ENCODE results near the gene CLCN6.

CLCN6 gene

DNA sequence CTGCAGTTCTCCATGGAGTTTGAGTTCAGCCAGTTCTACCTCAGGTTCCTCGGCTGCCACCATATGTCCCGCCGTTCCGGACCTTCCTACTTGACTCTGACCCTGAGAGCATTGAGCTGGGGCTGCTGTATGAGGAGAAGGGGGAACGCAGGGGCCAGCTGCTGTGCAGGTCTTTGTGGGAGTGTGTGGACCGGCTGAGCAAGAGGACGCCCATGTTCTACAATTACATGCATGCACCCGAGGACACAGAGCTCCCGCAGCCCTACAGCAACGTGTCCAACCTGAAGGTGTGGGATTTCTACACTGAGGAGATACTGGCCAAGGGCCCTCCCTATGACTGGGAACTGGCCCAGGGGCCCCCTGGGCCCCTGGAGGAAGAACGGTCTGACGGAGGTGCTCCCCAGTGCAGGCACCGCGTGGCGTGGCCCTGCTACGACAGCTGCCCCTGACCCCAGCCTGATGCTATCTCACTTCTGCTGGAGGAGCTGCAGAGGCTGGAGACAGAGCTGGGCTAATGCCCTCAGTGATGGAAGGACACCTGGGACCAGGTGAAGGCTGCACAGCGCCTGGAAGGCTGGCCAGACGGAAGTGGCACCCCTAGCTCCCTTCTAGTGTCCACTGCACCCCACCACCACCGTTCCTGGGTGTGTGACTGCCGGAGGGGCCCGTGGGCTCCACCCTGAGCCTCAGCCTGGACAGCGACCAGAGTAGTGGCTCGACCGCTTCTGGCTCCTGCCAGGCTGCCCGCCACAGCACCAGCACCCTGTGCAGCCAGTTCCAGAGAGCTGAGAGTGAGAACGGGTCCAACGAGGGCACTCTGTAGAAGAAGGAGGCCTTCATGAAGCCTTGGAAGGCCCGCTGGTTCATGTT lies 73.6 kb downstream of the CLCN6 start:
- Histone ChIP-seq H3K4me1 (ENCODE audit: control insufficient read depth in 1 of 2, insufficient read depth in 2 of 2, low read length in 2 of 2) (peaks cover 7% of the 10 kb centered on the region in 2 donors), H3K9me3 (ENCODE audit: control insufficient read depth in 1 of 2, low read length in 2 of 2) (no peaks in the 10 kb centered on the region), H3K9ac (ENCODE audit: low read depth in 1 of 2, low read length in 2 of 2) (no peak overlapping the region), H3K27ac (ENCODE audit: low read depth, low read length) (no peak overlapping the region), H3K4me3 (ENCODE audit: low read depth in 1 of 2, low read length in 2 of 2) (no peak overlapping the region), H3K27me3 (ENCODE audit: control insufficient read depth in 1 of 2, insufficient read depth in 2 of 2, low read length in 2 of 2) (peaks cover 0 to 6% of the 10 kb centered on the region in 2 donors), H3K36me3 (ENCODE audit: control insufficient read depth in 1 of 2, insufficient read depth in 2 of 2, low read length in 2 of 2) (no peaks in the 10 kb centered on the region)

DNA sequence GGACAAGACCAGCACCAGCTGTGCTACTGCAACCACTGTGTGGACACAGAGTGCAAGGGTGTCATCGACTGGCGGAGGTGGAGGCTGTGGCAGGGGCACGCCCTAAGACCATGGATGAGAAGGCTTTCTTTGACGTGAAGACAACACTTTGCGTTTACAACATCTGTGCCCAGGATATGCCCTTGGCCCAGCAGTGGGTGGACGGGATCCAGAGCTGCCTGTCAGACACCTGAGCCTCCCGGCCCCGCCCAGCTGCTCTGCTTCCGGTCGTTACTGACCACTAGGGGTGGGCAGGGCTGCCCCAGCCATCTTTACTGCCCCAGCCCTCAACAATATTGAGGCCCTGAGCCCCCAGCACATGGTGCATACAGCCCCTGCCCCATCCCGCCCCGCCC lies 74.2 kb downstream of the CLCN6 start:
- peaks cover 7% of the 10 kb centered on the region in 2 donors for H3K4me1 ChIP-seq (ENCODE audit: control insufficient read depth in 1 of 2, insufficient read depth in 2 of 2, low read length in 2 of 2)
- no peak overlapping the region for H3K27ac ChIP-seq (ENCODE audit: low read depth, low read length)
- H3K27me3 ChIP-seq (ENCODE audit: control insufficient read depth in 1 of 2, insufficient read depth in 2 of 2, low read length in 2 of 2): peaks cover 0 to 6% of the 10 kb centered on the region in 2 donors

DNA sequence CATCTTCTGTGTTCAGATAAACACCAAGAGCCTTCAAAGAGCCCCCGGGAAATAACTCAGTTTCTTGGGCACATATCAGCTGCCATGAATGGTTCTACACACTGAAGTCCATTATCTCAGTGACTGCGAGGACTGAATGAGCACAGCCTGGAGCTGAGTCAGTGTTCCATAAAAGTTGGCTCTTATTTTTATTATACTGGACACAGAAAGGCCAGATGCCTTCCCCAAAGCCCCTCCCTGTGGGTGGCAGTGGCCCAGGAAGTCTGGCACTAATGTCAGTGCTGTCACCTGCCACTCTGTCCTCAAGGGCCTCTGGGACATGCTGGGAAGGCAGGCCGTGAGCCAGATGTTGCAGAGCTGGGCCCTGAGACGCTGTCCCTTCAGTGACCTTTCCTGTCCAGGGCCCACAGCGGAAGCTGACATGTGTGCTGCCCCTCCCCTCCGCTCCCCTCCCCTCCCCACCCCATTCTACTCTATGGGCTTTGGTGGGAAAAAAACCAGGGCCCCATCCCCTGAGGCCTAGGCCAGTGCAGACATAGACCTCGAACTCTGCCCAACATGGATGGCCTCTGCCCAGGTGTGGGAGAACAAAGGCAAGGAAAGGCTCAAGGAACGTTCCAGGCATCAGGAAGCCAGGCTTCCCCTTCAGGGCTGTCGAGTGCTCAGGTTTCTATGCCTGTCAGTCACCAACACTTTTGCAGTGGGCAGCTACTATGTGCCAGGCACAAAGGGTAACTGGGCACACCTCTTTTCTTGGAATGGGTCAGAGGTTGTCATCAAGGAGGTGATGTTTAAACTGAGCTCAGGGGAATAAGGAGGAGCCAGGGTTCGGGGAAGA lies 75.1 kb downstream of the CLCN6 start:
- Histone ChIP-seq H3K27ac (ENCODE audit: low read depth, low read length) (no peak overlapping the region), H3K27me3 (ENCODE audit: control insufficient read depth in 1 of 2, insufficient read depth in 2 of 2, low read length in 2 of 2) (peaks cover 0 to 6% of the 10 kb centered on the region in 2 donors), H3K9me3 (ENCODE audit: control insufficient read depth in 1 of 2, low read length in 2 of 2) (no peaks in the 10 kb centered on the region), H3K4me3 (ENCODE audit: low read depth in 1 of 2, low read length in 2 of 2) (no peak overlapping the region), H3K4me1 (ENCODE audit: control insufficient read depth in 1 of 2, insufficient read depth in 2 of 2, low read length in 2 of 2) (peaks cover 7% of the 10 kb centered on the region in 2 donors), H3K36me3 (ENCODE audit: control insufficient read depth in 1 of 2, insufficient read depth in 2 of 2, low read length in 2 of 2) (no peaks in the 10 kb centered on the region), H3K9ac (ENCODE audit: low read depth in 1 of 2, low read length in 2 of 2) (no peak overlapping the region)

More for the DNA sequence above, 74.2 kb downstream of the CLCN6 start:
- no peak overlapping the region for H3K4me3 ChIP-seq (ENCODE audit: low read depth in 1 of 2, low read length in 2 of 2)
- H3K9me3 ChIP-seq (ENCODE audit: control insufficient read depth in 1 of 2, low read length in 2 of 2): no peaks in the 10 kb centered on the region
- no peaks in the 10 kb centered on the region for H3K36me3 ChIP-seq (ENCODE audit: control insufficient read depth in 1 of 2, insufficient read depth in 2 of 2, low read length in 2 of 2)
- no peak overlapping the region for H3K9ac ChIP-seq (ENCODE audit: low read depth in 1 of 2, low read length in 2 of 2)

DNA sequence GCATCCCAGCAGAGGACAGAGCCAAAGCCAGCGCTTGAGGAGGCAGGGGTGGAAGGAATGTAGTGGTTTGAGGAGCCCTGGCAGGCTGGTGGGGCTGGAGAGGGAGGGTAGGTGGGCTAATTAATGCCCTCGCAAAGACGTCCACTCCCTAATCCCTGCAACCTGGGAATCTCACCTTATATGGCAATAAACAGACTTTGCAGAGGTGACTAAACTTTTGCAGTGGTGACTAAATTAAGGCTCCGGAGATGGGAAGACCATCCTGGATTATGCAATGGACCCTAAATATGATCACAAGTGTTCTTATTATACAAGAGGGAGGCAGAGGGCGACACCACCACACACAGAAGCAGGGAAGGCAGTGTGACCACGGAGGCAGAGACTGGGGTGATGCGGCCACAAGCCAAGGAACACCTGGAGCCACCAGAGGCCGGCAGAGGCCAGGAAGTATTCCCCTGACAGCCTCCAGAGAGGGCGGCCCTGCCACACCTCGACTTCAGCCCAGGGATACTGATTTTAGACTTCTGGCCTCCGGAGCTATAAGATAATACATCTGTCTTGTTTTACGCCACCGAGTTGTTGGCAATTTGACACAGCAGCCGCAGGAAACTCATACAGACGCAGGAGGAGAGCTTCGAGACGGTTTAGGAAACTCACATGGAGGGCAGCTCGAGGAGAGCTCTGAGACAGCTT lies 75.9 kb downstream of the CLCN6 start:
- Histone ChIP-seq H3K36me3 (ENCODE audit: control insufficient read depth in 1 of 2, insufficient read depth in 2 of 2, low read length in 2 of 2) (no peaks in the 10 kb centered on the region), H3K27me3 (ENCODE audit: control insufficient read depth in 1 of 2, insufficient read depth in 2 of 2, low read length in 2 of 2) (peaks cover 0 to 6% of the 10 kb centered on the region in 2 donors), H3K4me3 (ENCODE audit: low read depth in 1 of 2, low read length in 2 of 2) (no peak overlapping the region), H3K4me1 (ENCODE audit: control insufficient read depth in 1 of 2, insufficient read depth in 2 of 2, low read length in 2 of 2) (peaks cover 7% of the 10 kb centered on the region in 2 donors), H3K27ac (ENCODE audit: low read depth, low read length) (no peak overlapping the region), H3K9ac (ENCODE audit: low read depth in 1 of 2, low read length in 2 of 2) (no peak overlapping the region), H3K9me3 (ENCODE audit: control insufficient read depth in 1 of 2, low read length in 2 of 2) (no peaks in the 10 kb centered on the region)

DNA sequence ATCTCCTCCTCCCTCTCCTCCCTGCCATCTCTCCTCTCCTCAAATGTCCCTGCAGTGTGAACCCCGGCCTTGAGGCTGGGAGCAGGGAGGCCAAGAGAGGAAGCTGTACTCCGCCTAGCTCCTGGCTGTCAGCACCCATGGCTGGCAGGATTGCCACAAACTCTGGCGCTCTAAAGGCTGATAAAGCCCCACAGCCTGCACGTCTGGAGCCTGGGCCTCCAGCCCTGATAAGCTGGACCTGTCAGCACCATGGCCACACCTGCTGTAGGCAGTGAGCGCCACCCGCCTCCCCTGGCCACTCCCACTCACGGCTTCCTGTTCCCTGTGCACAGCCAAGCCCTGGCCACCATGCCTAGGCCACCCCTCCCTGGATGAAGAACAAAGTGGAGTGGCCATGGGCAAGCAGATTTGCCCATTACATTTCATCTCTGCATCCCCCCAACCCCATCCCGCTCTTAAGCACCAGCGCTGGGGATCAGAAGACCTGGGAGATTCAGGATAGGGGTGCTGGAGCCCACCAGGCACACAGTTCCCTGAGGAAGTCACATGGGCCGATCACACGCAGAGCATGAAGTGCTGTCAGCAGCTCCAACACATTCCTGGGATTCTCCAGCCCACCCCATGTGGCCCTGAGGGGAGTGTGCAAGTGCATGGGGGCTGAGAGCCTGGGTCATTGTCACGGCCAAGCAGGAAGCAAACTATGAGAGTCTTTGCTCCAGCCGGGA lies 77.0 kb downstream of the CLCN6 start:
- Histone ChIP-seq H3K27me3 (ENCODE audit: control insufficient read depth in 1 of 2, insufficient read depth in 2 of 2, low read length in 2 of 2) (peaks cover 0 to 6% of the 10 kb centered on the region in 2 donors), H3K9me3 (ENCODE audit: control insufficient read depth in 1 of 2, low read length in 2 of 2) (no peaks in the 10 kb centered on the region), H3K36me3 (ENCODE audit: control insufficient read depth in 1 of 2, insufficient read depth in 2 of 2, low read length in 2 of 2) (no peaks in the 10 kb centered on the region), H3K27ac (ENCODE audit: low read depth, low read length) (no peak overlapping the region), H3K9ac (ENCODE audit: low read depth in 1 of 2, low read length in 2 of 2) (no peak overlapping the region), H3K4me1 (ENCODE audit: control insufficient read depth in 1 of 2, insufficient read depth in 2 of 2, low read length in 2 of 2) (peaks cover 7% of the 10 kb centered on the region in 2 donors), H3K4me3 (ENCODE audit: low read depth in 1 of 2, low read length in 2 of 2) (no peak overlapping the region)

DNA sequence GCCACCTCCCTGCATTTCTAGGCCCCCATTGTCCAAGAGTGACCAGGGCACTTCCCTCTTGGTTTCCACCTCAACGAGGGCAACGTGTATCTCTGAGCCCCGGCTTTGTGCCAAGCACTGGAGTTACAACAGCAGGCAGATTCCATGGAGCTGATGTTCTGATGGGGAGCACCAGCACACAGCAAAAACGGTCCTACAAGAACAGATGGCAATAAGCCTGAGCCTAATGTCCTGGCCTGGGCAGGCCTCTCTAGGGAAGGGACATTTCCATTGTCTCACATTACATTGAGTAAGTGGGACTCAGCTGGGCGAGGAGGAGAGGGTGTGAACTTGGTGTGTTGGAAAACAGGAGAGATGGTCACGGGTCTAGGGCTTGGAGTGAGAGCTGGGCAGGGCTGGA lies 79.9 kb downstream of the CLCN6 start:
- no peaks in the 10 kb centered on the region for H3K27me3 ChIP-seq (ENCODE audit: control insufficient read depth in 1 of 2, insufficient read depth in 2 of 2, low read length in 2 of 2)
- no peak overlapping the region for H3K9ac ChIP-seq (ENCODE audit: low read depth in 1 of 2, low read length in 2 of 2)
- peaks cover 7% of the 10 kb centered on the region in 2 donors for H3K4me1 ChIP-seq (ENCODE audit: control insufficient read depth in 1 of 2, insufficient read depth in 2 of 2, low read length in 2 of 2)
- H3K27ac ChIP-seq (ENCODE audit: low read depth, low read length): no peak overlapping the region
- H3K36me3 ChIP-seq (ENCODE audit: control insufficient read depth in 1 of 2, insufficient read depth in 2 of 2, low read length in 2 of 2): no peaks in the 10 kb centered on the region
- H3K4me3 ChIP-seq (ENCODE audit: low read depth in 1 of 2, low read length in 2 of 2): no peak overlapping the region
- H3K9me3 ChIP-seq (ENCODE audit: control insufficient read depth in 1 of 2, low read length in 2 of 2): no peaks in the 10 kb centered on the region

DNA sequence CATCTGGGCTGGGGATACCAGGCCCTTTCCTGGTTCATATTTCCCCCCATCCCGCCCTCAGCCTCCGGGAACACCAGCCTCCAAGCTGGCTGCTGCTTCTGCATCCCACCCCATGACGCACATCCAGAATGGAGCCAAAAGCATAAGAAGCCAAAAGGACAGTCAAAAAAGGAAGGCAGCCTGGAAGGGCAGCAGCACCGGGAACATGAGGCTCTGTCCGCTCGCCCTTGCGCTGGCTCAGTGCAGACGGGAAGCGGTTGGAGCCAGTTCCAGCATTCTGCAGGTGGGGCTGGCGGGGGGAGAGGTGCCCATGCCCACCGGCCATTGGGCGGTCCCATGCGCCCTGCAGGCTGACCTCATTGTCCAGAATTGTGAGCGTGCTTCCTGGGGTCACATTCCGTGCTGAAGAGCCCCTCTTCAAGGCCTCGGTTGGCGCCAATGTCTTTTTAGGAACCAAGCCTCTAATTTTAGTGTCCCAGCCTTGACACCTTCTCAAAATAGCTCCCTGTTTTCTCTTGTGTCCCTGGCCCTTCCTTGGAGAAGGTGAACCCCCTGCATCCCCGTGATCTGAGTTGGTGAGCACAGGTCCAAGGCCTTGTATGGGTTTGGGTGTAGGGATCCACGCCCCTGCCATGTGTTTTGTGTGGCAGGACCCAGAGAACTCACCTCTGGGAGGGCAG lies 81.1 kb downstream of the CLCN6 start:
- Histone ChIP-seq H3K27me3 (ENCODE audit: control insufficient read depth in 1 of 2, insufficient read depth in 2 of 2, low read length in 2 of 2) (no peaks in the 10 kb centered on the region), H3K36me3 (ENCODE audit: control insufficient read depth in 1 of 2, insufficient read depth in 2 of 2, low read length in 2 of 2) (no peaks in the 10 kb centered on the region), H3K4me1 (ENCODE audit: control insufficient read depth in 1 of 2, insufficient read depth in 2 of 2, low read length in 2 of 2) (peaks cover 7% of the 10 kb centered on the region in 2 donors), H3K27ac (ENCODE audit: low read depth, low read length) (no peak overlapping the region), H3K4me3 (ENCODE audit: low read depth in 1 of 2, low read length in 2 of 2) (no peak overlapping the region), H3K9me3 (ENCODE audit: control insufficient read depth in 1 of 2, low read length in 2 of 2) (no peaks in the 10 kb centered on the region), H3K9ac (ENCODE audit: low read depth in 1 of 2, low read length in 2 of 2) (no peak overlapping the region)

DNA sequence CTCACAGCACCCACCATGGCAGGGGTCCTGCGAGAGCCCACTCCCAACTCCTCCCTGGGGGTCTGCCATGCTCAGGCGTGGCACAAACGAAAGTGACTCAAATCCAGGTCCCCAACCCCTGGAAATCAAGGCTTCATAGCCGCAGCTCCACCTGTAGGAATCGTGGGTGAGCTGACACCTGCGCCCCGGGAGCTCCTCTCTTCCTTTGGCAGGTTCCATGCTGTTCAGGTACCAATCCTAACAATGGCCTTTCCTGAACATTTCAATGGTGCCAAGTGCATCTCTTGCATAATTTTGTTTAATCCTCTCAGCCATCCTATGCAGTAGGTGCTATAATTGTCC lies 81.6 kb downstream of the CLCN6 start:
- peaks cover 0 to 4% of the 10 kb centered on the region in 2 donors for H3K27me3 ChIP-seq (ENCODE audit: control insufficient read depth in 1 of 2, insufficient read depth in 2 of 2, low read length in 2 of 2)
- no peaks in the 10 kb centered on the region for H3K9me3 ChIP-seq (ENCODE audit: control insufficient read depth in 1 of 2, low read length in 2 of 2)
- H3K4me3 ChIP-seq (ENCODE audit: low read depth in 1 of 2, low read length in 2 of 2): no peak overlapping the region
- H3K27ac ChIP-seq (ENCODE audit: low read depth, low read length): no peak overlapping the region
- H3K9ac ChIP-seq (ENCODE audit: low read depth in 1 of 2, low read length in 2 of 2): no peak overlapping the region
- H3K4me1 ChIP-seq (ENCODE audit: control insufficient read depth in 1 of 2, insufficient read depth in 2 of 2, low read length in 2 of 2): peaks cover 6% of the 10 kb centered on the region in 2 donors
- no peaks in the 10 kb centered on the region for H3K36me3 ChIP-seq (ENCODE audit: control insufficient read depth in 1 of 2, insufficient read depth in 2 of 2, low read length in 2 of 2)

DNA sequence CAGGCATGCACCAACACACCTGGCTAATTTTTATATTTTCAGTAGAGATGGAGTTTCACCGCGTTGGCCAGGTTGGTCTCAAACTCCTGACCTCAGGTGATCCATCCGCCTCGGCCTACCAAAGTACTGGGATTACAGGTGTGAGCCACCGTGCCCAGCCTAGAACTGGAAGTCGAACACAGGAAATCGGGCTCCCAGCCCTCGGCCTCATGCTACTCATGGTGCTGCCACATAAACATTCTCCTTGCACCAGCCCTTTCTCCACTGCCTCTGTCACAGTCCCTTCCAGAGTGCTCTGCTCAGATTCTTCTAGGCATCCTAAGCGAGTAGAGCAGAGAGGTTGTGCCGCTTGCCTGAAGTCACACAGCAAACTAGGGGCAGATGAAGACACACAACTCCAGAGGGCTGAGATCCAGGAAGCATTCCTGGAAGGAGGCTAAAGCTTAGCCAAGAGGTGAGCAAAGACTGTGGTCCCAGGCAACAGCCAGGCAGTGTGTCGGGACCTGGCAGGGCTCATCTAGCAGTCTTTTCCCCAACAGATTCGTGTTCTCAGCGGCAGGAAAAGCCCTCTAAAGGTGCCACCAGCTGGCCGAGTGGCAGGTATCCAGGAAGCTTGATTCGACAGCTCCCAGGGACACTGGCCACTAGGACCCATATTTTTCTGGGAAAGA lies 82.3 kb downstream of the CLCN6 start:
- no peaks in the 10 kb centered on the region for H3K36me3 ChIP-seq (ENCODE audit: control insufficient read depth in 1 of 2, insufficient read depth in 2 of 2, low read length in 2 of 2)
- H3K9me3 ChIP-seq (ENCODE audit: control insufficient read depth in 1 of 2, low read length in 2 of 2): no peaks in the 10 kb centered on the region
- no peak overlapping the region for H3K9ac ChIP-seq (ENCODE audit: low read depth in 1 of 2, low read length in 2 of 2)
- H3K27ac ChIP-seq (ENCODE audit: low read depth, low read length): no peak overlapping the region
- peaks cover 0 to 4% of the 10 kb centered on the region in 2 donors for H3K27me3 ChIP-seq (ENCODE audit: control insufficient read depth in 1 of 2, insufficient read depth in 2 of 2, low read length in 2 of 2)
- no peak overlapping the region for H3K4me3 ChIP-seq (ENCODE audit: low read depth in 1 of 2, low read length in 2 of 2)
- no peaks in the 10 kb centered on the region for H3K4me1 ChIP-seq (ENCODE audit: control insufficient read depth in 1 of 2, insufficient read depth in 2 of 2, low read length in 2 of 2)
